Activated T-helper 9 cell treated with anti-CD3 and anti-CD28 coated beads, Interleukin-2, amount 50 U/mL, for 16 hours (primary cell): ENCODE data around the gene SNORC.

ENCODE experiments used
- DNase-seq: peaks from one replicate; pipeline ENCODE4 v3.0.0-alpha.2; 2020; ENCODE audit warnings: low read depth

The SNORC gene

DNA sequence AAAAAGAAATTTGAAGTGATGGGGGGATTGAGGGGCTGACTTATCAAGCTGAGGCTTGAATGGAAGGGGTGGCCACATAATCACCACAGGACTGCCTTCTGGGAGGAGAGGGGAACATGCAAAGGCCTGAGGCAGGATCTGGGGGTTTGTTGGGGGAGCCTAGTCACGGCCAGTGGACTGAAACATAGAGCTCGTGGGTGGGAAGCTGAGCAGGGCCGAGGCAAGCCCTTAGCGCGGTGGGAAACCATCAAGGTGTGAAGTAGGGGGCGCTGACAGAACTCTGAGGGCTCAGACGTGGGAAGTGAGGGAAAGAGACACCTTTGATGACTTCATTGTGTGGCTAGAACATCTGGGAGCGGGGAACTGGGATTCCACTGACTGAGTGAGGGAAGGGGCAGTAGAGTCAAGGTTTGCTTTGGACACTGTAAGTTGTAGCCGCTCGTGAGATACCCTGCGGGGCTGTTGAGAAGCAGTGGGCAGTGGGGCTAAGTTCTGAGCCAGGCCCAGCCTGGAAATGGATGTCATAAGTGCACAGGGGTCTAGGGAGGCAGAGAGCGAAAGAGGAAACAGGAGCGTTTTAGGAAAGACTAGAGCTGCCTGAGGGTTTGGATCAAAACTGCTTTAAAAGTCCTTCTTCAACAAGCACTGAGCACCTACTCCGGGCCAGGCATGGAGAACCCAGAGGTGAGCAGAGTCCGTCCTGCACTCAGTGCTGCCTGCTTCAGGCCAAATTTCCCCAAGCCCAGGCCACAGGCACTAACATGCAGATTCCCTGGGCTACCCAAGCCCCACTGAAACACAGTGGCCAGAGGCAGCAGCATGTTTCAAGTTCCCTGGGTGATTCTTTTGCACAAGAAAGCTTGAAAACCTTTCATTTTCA, 686 bp upstream of the SNORC start:
- no peak for DNase-seq

DNA sequence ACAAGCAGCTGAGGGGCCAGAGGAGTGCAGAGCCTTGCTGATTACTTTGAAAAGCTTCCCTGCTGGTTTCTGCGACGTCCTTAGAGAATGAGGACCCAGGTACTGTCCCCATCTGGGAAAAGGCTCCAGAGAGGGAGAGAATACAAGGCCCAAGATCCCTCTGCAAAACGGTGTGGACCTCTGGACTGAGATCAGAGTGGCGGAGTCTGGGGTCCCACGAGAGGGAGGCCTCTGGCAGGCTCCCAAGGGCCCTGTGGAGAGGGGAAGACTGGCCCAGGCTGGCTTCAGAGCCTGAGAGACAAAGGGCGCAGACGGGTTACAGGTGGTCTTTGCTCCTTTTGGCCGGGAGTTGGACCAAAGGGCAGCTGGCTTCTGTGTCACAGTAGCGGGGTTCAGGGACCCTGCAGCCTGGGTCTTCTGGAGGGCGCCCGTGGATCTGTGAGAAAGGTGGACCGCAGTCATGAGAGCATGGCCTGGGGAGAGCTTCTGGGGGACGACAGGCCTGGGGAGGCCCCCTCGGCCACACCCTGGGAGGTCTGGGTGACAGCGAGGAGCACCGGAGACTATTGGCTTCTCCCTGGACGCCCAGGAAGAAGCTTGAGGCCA, 805 bp downstream of the SNORC start:
- no peak for DNase-seq

DNA sequence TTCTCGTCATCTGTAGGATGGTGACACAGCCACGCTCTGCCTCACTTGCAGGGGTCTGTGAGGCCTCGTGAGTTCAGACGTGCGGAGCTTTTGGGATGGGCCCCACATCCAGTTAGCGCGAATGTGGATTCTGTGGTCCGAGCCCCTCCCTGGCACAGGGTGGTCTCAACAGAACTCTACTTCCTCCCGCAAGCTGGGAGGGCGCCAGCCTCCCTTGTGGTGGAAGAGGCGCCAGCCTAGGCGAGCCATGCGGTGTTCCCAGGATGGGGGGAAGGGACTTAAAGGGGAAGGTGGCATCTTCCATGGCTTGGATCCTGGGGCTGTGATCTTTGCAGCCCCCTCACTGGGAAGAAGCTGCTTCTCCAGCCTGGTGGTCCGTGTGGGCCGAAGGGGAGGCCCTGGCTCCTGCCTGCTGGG, 1.4 kb downstream of the SNORC start:
- DNase-seq = no peak

GRCh38 chr2:232871835-232872736, 2.0 kb downstream of the SNORC start:
- DNase-seq = no peak

DNA sequence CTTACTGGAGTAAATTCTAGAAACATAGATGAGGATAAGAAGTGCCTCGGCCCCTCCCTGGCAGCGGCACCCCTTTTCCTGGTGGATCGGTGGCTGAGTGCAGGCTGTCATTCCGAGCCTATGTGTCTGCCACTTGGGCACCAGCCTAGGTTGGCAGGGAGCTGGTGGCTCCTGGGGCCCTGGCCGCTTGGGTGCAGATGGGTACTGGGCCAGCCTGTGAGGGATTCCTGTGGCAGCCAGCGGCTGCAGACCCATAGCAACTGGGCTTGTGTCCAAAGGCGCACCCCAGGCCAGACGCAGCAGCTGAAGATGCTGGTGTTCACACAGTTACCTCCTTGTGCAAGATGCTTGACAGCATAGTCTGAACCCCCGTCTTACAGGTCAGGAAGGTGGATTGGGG, 2.8 kb downstream of the SNORC start:
- no peak for DNase-seq

GRCh38 chr2:232873292-232873908, 3.3 kb downstream of the SNORC start:
- DNase-seq = no peak

GRCh38 chr2:232873909-232874641, 4.0 kb downstream of the SNORC start:
- DNase-seq = no peak

GRCh38 chr2:232874677-232875223, 4.7 kb downstream of the SNORC start:
- DNase-seq = no peak

DNA sequence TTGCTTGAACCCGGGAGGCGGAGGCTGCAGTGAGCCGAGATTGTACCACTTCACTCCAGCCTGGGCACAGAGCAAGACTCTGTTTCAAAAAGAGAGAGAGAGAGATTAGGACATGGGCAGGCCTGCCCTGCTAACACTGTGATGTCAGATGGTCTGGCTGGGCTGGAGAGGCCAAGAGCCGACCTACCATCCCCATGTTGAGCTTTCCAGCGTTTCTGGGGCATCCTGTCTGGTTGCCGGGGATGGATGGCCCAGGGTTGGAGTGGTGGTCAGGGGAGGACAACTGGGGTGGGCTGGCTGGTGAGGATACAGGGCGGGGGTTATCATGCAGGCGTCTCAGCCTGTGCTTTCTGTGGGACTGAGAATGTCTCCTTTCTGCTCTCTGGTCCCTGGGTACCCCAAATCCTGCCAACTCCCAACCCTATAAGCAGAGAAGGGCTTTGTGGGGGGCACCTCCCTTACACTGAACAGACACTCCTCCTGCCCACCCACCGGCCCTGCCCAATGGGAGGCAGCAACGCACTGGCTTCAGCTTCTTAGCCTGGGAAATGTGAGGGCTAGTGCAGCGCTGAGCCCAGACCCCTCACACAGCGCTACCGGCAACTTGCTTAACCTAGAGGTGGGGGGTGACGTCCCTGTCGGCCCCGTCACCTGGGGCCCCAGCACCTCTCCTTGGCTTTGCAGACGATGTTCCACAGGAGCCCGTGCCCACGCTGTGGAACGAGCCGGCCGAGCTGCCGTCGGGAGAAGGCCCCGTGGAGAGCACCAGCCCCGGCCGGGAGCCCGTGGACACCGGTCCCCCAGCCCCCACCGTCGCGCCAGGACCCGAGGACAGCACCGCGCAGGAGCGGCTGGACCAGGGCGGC, 5.4 kb downstream of the SNORC start:
- DNase-seq = no peak

- peak; percentile 12 for DNase-seq
Measured at GRCh38 chr2:232876161-232876977, 6.3 kb downstream of the SNORC start.

- no peak for DNase-seq
Measured at GRCh38 chr2:232876978-232877441, 6.9 kb downstream of the SNORC start.

DNA sequence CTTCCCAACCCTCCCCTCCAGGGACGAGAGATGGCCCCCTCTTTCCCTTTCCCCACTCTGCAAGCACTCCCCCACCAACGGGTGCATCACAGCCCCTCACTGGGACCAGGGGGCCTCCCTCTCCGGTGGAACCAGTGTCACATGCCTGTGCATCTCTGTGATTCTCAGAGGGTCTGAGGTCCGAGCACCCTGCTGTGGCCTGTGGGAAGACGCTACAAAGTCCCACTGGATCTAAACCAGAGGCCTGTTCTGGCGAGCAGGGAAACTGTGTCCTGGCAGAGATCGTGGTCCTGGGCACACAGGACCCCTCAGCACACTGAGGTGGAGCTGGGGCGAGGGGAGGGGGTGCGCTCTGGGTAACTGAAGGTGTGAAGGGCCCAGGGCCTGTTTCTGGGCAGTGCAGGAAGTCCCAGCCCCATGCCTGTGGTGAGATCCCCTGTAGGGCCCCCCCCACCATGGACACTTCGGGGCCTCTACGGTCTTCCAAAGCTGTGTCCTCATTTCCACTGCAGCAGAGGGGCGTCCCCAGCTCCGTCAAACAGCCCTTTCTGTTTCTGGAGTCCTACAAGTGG, 8.0 kb downstream of the SNORC start:
- no peak for DNase-seq

GRCh38 chr2:232878855-232879617, 9.0 kb downstream of the SNORC start:
- no peak for DNase-seq

DNA sequence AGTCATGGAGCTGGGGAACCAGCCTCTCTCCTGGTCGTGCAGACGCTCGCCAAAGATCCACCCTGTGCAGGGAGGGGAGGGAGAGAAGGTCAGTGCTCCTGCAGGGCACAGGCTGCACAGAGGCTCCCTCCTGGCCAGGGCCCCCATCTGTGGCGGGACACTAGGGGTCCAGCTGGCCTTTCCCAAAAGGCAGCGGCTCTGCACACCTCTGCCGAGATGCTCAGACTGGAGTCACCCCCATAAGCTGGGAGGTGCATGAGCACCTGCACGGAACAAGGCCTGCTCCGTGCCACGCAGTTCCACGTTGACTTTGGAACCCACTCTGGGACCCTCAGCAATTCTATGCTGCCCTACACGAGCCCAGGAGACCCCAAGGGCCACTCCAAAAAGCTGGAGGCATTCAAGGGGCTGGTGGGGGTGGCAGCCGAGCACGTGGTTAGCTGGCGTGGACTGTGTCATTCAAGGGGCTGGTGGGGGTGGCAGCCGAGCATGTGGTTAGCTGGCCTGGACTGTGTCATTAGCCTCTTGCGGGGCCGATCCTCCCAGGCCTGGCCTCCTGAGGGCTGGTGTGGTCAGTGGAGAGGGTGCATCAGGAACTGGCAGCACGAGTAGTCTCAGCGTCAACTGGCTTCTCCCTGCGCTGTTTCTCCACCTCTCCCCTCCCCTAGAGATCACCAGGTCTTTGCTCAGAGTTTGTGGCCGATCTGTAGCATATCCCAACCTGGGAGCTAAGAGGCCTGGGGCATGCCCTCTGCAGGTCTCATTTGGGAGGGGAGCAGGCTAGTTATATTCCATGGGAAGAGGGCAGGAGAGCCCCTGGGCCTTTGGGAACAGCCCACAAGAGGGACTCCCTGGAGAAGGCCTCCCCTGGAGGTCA, 9.8 kb downstream of the SNORC start:
- DNase-seq = no peak

GRCh38 chr2:232880764-232881351, 10.8 kb downstream of the SNORC start:
- no peak for DNase-seq

DNA sequence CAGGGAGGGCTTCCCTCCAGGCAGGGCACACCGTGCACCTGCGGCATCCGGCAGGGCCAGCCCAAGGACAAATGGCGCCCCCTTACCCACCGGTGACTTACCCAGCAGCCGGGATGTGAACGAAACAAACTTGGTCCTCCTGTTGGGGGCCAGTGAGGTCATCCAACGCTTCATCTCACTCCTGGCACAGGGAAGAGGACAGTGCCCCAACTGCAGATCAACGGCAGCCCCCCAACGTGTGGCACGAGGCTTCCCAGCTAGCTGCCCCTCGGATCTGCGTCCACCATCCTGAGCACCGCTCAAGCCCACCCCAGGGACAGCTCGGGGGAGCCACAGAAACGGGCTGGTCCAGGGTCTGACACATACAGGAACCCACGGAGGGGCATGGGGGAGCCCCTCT, 12.0 kb downstream of the SNORC start:
- DNase-seq = no peak
